Measurements from ENCODE around the gene CHRM5. TPM values are rescaled to one million over a fixed set of nuclear protein-coding genes. Genes with fewer than 3 reads are reported as not detected.

The CHRM5 gene
- total RNA-seq, 1 donor from 2014 or later: 0.07 TPM

GRCh38 chr15:34010921-34011320 is 42.6 kb downstream of the CHRM5 start:
- no peak overlapping the region for H3K27ac Mint-ChIP-seq (ENCODE audit: unreplicated experiment)
- FAIRE-seq (no peak), DNase-seq (ENCODE audit: low read depth) (no peak)
- Histone ChIP-seq H3K9me3 (ENCODE audit: insufficient read depth, low read depth, low read length) (no peaks in the 10 kb centered on the region), H3K27ac (ENCODE audit: low read depth, low read length) (no peak overlapping the region), H3K36me3 (ENCODE audit: insufficient read depth, low read length) (no peaks in the 10 kb centered on the region), H3K4me3 (ENCODE audit: insufficient read depth, low read depth, low read length) (no peak overlapping the region), H3K4me1 (ENCODE audit: insufficient read depth, low read length) (no peaks in the 10 kb centered on the region), H2AFZ (ENCODE audit: low read depth, low read length) (no peak overlapping the region), H3K4me2 (ENCODE audit: low read length) (no peak overlapping the region), H3K79me2 (ENCODE audit: insufficient read depth, low read length) (peaks cover 41% of the 10 kb centered on the region), H4K20me1 (ENCODE audit: insufficient read depth, low read length) (peaks cover 10% of the 10 kb centered on the region), H3K27me3 (ENCODE audit: insufficient read depth, low read length) (no peaks in the 10 kb centered on the region), H3K9ac (ENCODE audit: low read length) (no peak overlapping the region)
- H3K4me1 Mint-ChIP-seq (ENCODE audit: low read depth, unreplicated experiment): peaks cover 16% of the 10 kb centered on the region
- H3K36me3 Mint-ChIP-seq (ENCODE audit: low read depth, unreplicated experiment): no peaks in the 10 kb centered on the region
- no peak for TF ChIP-seq EZH2 (IDR thresholded peaks at IDR 0.05; ENCODE audit: insufficient read depth, low read length)
- TF ChIP-seq, protein P1, sequence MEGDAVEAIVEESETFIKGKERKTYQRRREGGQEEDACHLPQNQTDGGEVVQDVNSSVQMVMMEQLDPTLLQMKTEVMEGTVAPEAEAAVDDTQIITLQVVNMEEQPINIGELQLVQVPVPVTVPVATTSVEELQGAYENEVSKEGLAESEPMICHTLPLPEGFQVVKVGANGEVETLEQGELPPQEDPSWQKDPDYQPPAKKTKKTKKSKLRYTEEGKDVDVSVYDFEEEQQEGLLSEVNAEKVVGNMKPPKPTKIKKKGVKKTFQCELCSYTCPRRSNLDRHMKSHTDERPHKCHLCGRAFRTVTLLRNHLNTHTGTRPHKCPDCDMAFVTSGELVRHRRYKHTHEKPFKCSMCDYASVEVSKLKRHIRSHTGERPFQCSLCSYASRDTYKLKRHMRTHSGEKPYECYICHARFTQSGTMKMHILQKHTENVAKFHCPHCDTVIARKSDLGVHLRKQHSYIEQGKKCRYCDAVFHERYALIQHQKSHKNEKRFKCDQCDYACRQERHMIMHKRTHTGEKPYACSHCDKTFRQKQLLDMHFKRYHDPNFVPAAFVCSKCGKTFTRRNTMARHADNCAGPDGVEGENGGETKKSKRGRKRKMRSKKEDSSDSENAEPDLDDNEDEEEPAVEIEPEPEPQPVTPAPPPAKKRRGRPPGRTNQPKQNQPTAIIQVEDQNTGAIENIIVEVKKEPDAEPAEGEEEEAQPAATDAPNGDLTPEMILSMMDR (IDR thresholded peaks at IDR 0.05; ENCODE audit: insufficient read depth, low read depth, low read length): no peak
- no peak overlapping the region for H3K4me3 Mint-ChIP-seq (ENCODE audit: unreplicated experiment)
- no peaks in the 10 kb centered on the region for H3K27me3 Mint-ChIP-seq (ENCODE audit: low read depth, unreplicated experiment)
- H3K9me3 Mint-ChIP-seq (ENCODE audit: unreplicated experiment): no peaks in the 10 kb centered on the region

DNA sequence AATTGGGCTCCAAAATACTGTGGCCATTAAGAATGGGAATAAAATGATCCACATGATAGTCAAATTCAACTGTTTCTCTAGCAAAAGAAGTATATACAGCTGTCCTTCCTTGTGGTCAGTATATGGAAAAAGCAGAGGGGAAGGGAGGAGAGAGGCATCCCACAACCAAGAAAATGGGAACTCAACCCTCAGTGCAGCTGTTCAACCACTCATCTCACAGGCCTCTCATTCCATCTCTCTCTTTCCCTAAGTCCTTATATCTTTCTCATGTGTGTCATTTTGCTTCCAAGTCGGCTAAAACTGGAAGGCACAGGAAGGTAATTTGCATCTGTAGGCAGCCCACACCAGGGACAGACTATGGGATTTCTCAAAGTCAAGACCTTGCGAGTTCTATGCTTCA is 43.2 kb downstream of the CHRM5 start:
- Mint-ChIP-seq H3K36me3 (ENCODE audit: low read depth, unreplicated experiment) (peaks cover 2% of the 10 kb centered on the region), H3K4me3 (ENCODE audit: unreplicated experiment) (no peak overlapping the region), H3K27ac (ENCODE audit: unreplicated experiment) (no peak overlapping the region), H3K27me3 (ENCODE audit: low read depth, unreplicated experiment) (no peaks in the 10 kb centered on the region), H3K9me3 (ENCODE audit: unreplicated experiment) (no peaks in the 10 kb centered on the region), H3K4me1 (ENCODE audit: low read depth, unreplicated experiment) (peaks cover 16% of the 10 kb centered on the region)
- Histone ChIP-seq H2AFZ (ENCODE audit: low read depth, low read length) (no peak overlapping the region), H3K79me2 (ENCODE audit: insufficient read depth, low read length) (peaks cover 39% of the 10 kb centered on the region), H3K9ac (ENCODE audit: low read length) (no peak overlapping the region), H3K4me1 (ENCODE audit: insufficient read depth, low read length) (no peaks in the 10 kb centered on the region), H3K4me2 (ENCODE audit: low read length) (no peak overlapping the region), H3K27ac (ENCODE audit: low read depth, low read length) (no peak overlapping the region), H3K27me3 (ENCODE audit: insufficient read depth, low read length) (no peaks in the 10 kb centered on the region), H3K9me3 (ENCODE audit: insufficient read depth, low read depth, low read length) (no peaks in the 10 kb centered on the region), H3K4me3 (ENCODE audit: insufficient read depth, low read depth, low read length) (no peak overlapping the region), H3K36me3 (ENCODE audit: insufficient read depth, low read length) (no peaks in the 10 kb centered on the region), H4K20me1 (ENCODE audit: insufficient read depth, low read length) (peaks cover 15% of the 10 kb centered on the region)
- TF ChIP-seq, protein P1 (IDR thresholded peaks at IDR 0.05; ENCODE audit: insufficient read depth, low read depth, low read length): no peak
- no peak for TF ChIP-seq EZH2 (IDR thresholded peaks at IDR 0.05; ENCODE audit: insufficient read depth, low read length)
- peak; percentile 38 for DNase-seq (ENCODE audit: low read depth)
- no peak for FAIRE-seq

- Mint-ChIP-seq H3K27me3 (ENCODE audit: low read depth, unreplicated experiment) (no peaks in the 10 kb centered on the region), H3K4me1 (ENCODE audit: low read depth, unreplicated experiment) (peaks cover 16% of the 10 kb centered on the region), H3K9me3 (ENCODE audit: unreplicated experiment) (no peaks in the 10 kb centered on the region), H3K36me3 (ENCODE audit: low read depth, unreplicated experiment) (peaks cover 2% of the 10 kb centered on the region), H3K4me3 (ENCODE audit: unreplicated experiment) (no peak overlapping the region), H3K27ac (ENCODE audit: unreplicated experiment) (no peak overlapping the region)
- H3K4me2 ChIP-seq (ENCODE audit: low read length): no peak overlapping the region
- H3K27me3 ChIP-seq (ENCODE audit: insufficient read depth, low read length): no peaks in the 10 kb centered on the region
- no peaks in the 10 kb centered on the region for H3K9me3 ChIP-seq (ENCODE audit: insufficient read depth, low read depth, low read length)
- no peak overlapping the region for H3K27ac ChIP-seq (ENCODE audit: low read depth, low read length)
- no peak overlapping the region for H3K9ac ChIP-seq (ENCODE audit: low read length)
- H3K36me3 ChIP-seq (ENCODE audit: insufficient read depth, low read length): no peaks in the 10 kb centered on the region
- no peak overlapping the region for H3K4me3 ChIP-seq (ENCODE audit: insufficient read depth, low read depth, low read length)
- H4K20me1 ChIP-seq (ENCODE audit: insufficient read depth, low read length): peaks cover 13% of the 10 kb centered on the region
- H2AFZ ChIP-seq (ENCODE audit: low read depth, low read length): no peak overlapping the region
- peaks cover 31% of the 10 kb centered on the region for H3K79me2 ChIP-seq (ENCODE audit: insufficient read depth, low read length)
- no peak for TF ChIP-seq EZH2 (IDR thresholded peaks at IDR 0.05; ENCODE audit: insufficient read depth, low read length)
- TF ChIP-seq, protein P1 (IDR thresholded peaks at IDR 0.05; ENCODE audit: insufficient read depth, low read depth, low read length): no peak
- no peaks in the 10 kb centered on the region for H3K4me1 ChIP-seq (ENCODE audit: insufficient read depth, low read length)
- DNase-seq (ENCODE audit: low read depth) (peak; percentile 62), FAIRE-seq (no peak)
These were observed 44.2 kb downstream of the CHRM5 start for GRCh38 chr15:34012461-34013028.
